ENCODE results near the gene DGCR2.

DNA sequence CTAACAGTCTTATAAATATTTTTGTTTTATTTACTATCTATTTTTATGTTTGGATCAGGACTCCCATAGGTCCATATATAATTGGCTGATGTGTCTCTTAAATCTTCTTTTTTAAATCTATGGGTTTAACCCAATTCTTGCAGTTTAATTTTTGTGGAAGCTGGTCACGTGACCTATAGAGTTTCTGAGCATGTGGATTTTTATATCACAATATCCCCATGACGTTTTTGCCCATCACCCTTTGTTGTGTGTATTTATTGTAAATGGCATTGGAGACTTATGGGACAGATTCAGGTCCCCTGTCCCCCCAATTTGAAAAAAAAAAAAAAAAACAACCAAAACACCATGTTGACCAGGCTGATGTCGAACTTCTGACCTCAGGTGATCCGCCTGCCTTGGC is 107.3 kb downstream of the DGCR2 start:
- no peak for TF ChIP-seq GATA2 (IDR thresholded peaks at IDR 0.05; ENCODE audit: low read depth, low read length)
- no peak for TF ChIP-seq GATA3 (IDR thresholded peaks at IDR 0.05; ENCODE audit: low read depth, low read length)
